ENCODE data around the gene WIPF2.

WIPF2 gene

GRCh38 chr17:40218740-40219593 is at the start of gene WIPF2:
WIPF2 (plus strand) TSS chr17:40219304; CDS start chr17:40256460, 37,156 bp downstream.
- DNase-seq = peak; percentile 92

- no peak for DNase-seq
Observed at GRCh38 chr17:40170325-40170724, 48.8 kb upstream of the WIPF2 start.

GRCh38 chr17:40171750-40172149 is 47.4 kb upstream of the WIPF2 start:
- DNase-seq = no peak

GRCh38 chr17:40173091-40173777 is 45.9 kb upstream of the WIPF2 start:
- no peak for DNase-seq

GRCh38 chr17:40173778-40174135 is 45.3 kb upstream of the WIPF2 start:
- no peak for DNase-seq

GRCh38 chr17:40174514-40174913 is 44.6 kb upstream of the WIPF2 start:
- DNase-seq = no peak

- peak; percentile 16 for DNase-seq
Observed at GRCh38 chr17:40175928-40176753, 43.0 kb upstream of the WIPF2 start.

GRCh38 chr17:40176754-40177110 is 42.4 kb upstream of the WIPF2 start:
- DNase-seq = peak; percentile 96

GRCh38 chr17:40177275-40177874 is 41.7 kb upstream of the WIPF2 start, which contains the start of gene RAPGEFL1:
RAPGEFL1 (plus strand) TSS chr17:40177470; CDS start chr17:40177862, 392 bp downstream.
- peak; percentile 73 for DNase-seq

GRCh38 chr17:40178021-40178601 is 41.0 kb upstream of the WIPF2 start:
- no peak for DNase-seq

GRCh38 chr17:40178660-40179059 is 40.4 kb upstream of the WIPF2 start:
- no peak for DNase-seq

GRCh38 chr17:40179923-40180659 is 39.0 kb upstream of the WIPF2 start:
- no peak for DNase-seq

GRCh38 chr17:40180694-40181093 is 38.4 kb upstream of the WIPF2 start:
- no peak for DNase-seq

GRCh38 chr17:40181205-40181604 is 37.9 kb upstream of the WIPF2 start:
- DNase-seq = no peak

- no peak for DNase-seq
Observed at GRCh38 chr17:40182606-40183005, 36.5 kb upstream of the WIPF2 start.

- no peak for DNase-seq
Observed at GRCh38 chr17:40187238-40187637, 31.9 kb upstream of the WIPF2 start.

GRCh38 chr17:40188694-40189093 is 30.4 kb upstream of the WIPF2 start:
- no peak for DNase-seq

- DNase-seq = peak; percentile 66
Observed at GRCh38 chr17:40190197-40191021, 28.7 kb upstream of the WIPF2 start.

GRCh38 chr17:40191237-40192208 is 27.6 kb upstream of the WIPF2 start:
- DNase-seq = peak; percentile 63

- no peak for DNase-seq
Observed at GRCh38 chr17:40192961-40193360, 26.1 kb upstream of the WIPF2 start.
